Panc1 (cell line): ENCODE data around the gene D2HGDH.
A peak's percentile ranks its signal among the peaks of the same experiment; 100 is the strongest.

Experiments
- CTCF ChIP-seq: fragments of 450-650 bp; IDR thresholded peaks from 2 replicates; pipeline ENCODE4 v1.5.1; 2017; ENCODE audit warnings: mild to moderate bottlenecking
- POLR2AphosphoS5 ChIP-seq: IDR thresholded peaks from 2 replicates; pipeline ENCODE4 v1.6.1; 2012; ENCODE audit warnings: mild to moderate bottlenecking, low read depth, low read length, moderate library complexity
- TF ChIP-seq, protein P1 (sequence below), 2 experiments: IDR thresholded peaks; 2 replicates each; pipeline ENCODE4 v1.6.1; 2011 to 2012; ENCODE audit warnings: low read depth in 2 of 2, control low read depth in 1 of 2, low read length in 1 of 2, mild to moderate bottlenecking in 1 of 2, moderate library complexity in 1 of 2; ENCODE audit not compliant: insufficient read depth in 1 of 2

- no peak; the same call in 1 of the 2 replicates for TF ChIP-seq POLR2AphosphoS5
- peak; percentile 56 for TF ChIP-seq CTCF
- TF ChIP-seq, protein P1, sequence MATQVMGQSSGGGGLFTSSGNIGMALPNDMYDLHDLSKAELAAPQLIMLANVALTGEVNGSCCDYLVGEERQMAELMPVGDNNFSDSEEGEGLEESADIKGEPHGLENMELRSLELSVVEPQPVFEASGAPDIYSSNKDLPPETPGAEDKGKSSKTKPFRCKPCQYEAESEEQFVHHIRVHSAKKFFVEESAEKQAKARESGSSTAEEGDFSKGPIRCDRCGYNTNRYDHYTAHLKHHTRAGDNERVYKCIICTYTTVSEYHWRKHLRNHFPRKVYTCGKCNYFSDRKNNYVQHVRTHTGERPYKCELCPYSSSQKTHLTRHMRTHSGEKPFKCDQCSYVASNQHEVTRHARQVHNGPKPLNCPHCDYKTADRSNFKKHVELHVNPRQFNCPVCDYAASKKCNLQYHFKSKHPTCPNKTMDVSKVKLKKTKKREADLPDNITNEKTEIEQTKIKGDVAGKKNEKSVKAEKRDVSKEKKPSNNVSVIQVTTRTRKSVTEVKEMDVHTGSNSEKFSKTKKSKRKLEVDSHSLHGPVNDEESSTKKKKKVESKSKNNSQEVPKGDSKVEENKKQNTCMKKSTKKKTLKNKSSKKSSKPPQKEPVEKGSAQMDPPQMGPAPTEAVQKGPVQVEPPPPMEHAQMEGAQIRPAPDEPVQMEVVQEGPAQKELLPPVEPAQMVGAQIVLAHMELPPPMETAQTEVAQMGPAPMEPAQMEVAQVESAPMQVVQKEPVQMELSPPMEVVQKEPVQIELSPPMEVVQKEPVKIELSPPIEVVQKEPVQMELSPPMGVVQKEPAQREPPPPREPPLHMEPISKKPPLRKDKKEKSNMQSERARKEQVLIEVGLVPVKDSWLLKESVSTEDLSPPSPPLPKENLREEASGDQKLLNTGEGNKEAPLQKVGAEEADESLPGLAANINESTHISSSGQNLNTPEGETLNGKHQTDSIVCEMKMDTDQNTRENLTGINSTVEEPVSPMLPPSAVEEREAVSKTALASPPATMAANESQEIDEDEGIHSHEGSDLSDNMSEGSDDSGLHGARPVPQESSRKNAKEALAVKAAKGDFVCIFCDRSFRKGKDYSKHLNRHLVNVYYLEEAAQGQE (IDR thresholded peaks at IDR 0.05; ENCODE audit: insufficient read depth in 1 of 2, low read depth in 2 of 2, low read length in 1 of 2), result no peak
Observed at GRCh38 chr2:241734208-241734466, 293 bp upstream of the D2HGDH start.
